Transverse colon (tissue), 4 donors: ENCODE results near the gene IL12RB2.

Experiments
- EP300 ChIP-seq: sonication (generic); formaldehyde crosslinking; IDR thresholded peaks from one replicate; pipeline ENCODE4 v1.6.1; 2017; ENCODE audit warnings: antibody characterized with exemption, low read depth
- POLR2A ChIP-seq: fragments of 450-650 bp; IDR thresholded peaks from one replicate; pipeline ENCODE4 v1.6.1; 2016; ENCODE audit warnings: antibody characterized with exemption, mild to moderate bottlenecking, moderate library complexity
- POLR2AphosphoS5 ChIP-seq, 3 donors: sonication (generic); formaldehyde crosslinking; IDR thresholded peaks; one replicate each; pipeline ENCODE4 v1.6.1; 2016; ENCODE audit warnings: antibody characterized with exemption in 3 of 3
- TF ChIP-seq, protein P1 (sequence below), 5 experiments: fragments of 200-600 bp in 3 of 5; fragments of 450-650 bp in 2 of 5; sonication (generic) in 3 of 5; IDR thresholded peaks; 1 replicate in 2 of 5; 2 replicates in 3 of 5; pipeline ENCODE4 v1.5.1; 2016 to 2017; ENCODE audit warnings: antibody characterized with exemption in 5 of 5, inconsistent platforms in 3 of 5, mild to moderate bottlenecking in 2 of 5, moderate library complexity in 1 of 5

DNA sequence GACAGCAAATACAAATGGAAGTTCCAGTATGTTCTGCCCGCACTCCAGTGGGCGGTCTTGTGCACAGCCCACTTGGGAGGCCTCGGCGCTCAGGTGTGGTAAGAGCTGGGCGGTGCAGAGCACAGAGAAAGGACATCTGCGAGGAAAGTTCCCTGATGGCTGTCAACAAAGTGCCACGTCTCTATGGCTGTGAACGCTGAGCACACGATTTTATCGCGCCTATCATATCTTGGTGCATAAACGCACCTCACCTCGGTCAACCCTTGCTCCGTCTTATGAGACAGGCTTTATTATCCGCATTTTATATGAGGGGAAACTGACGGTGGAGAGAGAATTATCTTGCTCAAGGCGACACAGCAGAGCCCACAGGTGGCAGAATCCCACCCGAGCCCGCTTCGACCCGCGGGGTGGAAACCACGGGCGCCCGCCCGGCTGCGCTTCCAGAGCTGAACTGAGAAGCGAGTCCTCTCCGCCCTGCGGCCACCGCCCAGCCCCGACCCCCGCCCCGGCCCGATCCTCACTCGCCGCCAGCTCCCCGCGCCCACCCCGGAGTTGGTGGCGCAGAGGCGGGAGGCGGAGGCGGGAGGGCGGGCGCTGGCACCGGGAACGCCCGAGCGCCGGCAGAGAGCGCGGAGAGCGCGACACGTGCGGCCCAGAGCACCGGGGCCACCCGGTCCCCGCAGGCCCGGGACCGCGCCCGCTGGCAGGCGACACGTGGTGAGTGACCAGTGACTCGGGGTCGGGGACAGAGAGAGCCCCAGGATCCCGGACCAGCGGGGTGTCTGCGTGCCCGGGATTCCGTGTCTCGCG is at the start of gene IL12RB2:
- no peak for TF ChIP-seq POLR2A
- no peak for TF ChIP-seq EP300
- TF ChIP-seq POLR2AphosphoS5 (IDR thresholded peaks at IDR 0.05) = no peak
- TF ChIP-seq, protein P1, sequence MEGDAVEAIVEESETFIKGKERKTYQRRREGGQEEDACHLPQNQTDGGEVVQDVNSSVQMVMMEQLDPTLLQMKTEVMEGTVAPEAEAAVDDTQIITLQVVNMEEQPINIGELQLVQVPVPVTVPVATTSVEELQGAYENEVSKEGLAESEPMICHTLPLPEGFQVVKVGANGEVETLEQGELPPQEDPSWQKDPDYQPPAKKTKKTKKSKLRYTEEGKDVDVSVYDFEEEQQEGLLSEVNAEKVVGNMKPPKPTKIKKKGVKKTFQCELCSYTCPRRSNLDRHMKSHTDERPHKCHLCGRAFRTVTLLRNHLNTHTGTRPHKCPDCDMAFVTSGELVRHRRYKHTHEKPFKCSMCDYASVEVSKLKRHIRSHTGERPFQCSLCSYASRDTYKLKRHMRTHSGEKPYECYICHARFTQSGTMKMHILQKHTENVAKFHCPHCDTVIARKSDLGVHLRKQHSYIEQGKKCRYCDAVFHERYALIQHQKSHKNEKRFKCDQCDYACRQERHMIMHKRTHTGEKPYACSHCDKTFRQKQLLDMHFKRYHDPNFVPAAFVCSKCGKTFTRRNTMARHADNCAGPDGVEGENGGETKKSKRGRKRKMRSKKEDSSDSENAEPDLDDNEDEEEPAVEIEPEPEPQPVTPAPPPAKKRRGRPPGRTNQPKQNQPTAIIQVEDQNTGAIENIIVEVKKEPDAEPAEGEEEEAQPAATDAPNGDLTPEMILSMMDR (IDR thresholded peaks at IDR 0.05) = no peak
